ENCODE results near the gene RBMS1. TPM values are rescaled to one million over a fixed set of nuclear protein-coding genes. Genes with fewer than 3 reads are reported as not detected.

RBMS1 gene
- polyA plus RNA-seq, 1 donor (not counting 4 experiments of a cell fraction or from before 2014, with no cell fraction given) = 89.1 TPM

DNA sequence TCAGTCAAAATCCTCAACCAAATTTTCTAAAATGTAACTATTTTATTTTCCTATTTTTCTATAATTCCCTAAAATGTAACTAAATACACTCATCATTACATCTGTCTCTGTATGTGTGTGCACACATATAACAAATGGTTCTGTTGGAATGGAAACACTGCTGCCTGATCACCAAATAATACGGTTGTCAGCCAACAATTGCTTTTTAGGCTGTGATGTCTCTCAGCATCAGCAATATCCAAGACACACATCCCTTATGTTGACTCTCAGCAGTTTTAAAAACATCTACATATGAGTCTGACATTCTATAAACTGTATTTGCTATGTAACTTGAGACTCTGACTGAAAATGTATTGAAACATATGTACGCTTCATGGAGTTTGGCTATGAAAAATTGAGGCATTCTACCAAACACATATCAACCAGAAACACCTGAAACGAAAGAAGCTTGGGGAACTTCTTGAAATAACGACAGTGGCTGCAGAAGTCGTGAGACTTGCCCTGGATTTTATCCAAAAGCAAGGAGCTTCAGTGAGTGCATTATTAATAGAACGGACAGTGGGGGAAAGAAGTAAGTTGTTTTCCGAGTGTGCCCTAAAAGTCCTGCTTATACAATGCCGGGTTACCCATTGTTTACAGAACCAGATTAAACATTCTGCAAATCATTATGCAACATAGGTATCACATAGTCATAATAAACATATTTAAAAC is 183.3 kb downstream of the RBMS1 start:
- DNase-seq (ENCODE audit: low read depth, low spot score) (no peak), FAIRE-seq (peak; percentile 64)
- Histone ChIP-seq H3K36me3 (ENCODE audit: control insufficient read depth in 2 of 2, extremely low read depth in 1 of 2, insufficient read depth in 2 of 2, low read length in 2 of 2) (peaks cover 9% of the 10 kb centered on the region in 2 experiments), H3K9me3 (ENCODE audit: control insufficient read depth, low read depth, low read length) (no peaks in the 10 kb centered on the region), H3K27me3 (ENCODE audit: control insufficient read depth, extremely low read depth, insufficient read depth, low read length) (no peaks in the 10 kb centered on the region), H3K4me3 (ENCODE audit: control insufficient read depth in 2 of 3, extremely low read depth in 1 of 3, insufficient read depth in 2 of 3, low read depth in 1 of 3, low read length in 3 of 3) (no peak overlapping the region), H3K27ac (ENCODE audit: control insufficient read depth, insufficient read depth, low read length) (peak overlapping the region; percentile 99), H3K9me1 (ENCODE audit: control insufficient read depth, extremely low read depth, insufficient read depth, low read length) (no peaks in the 10 kb centered on the region), H2AFZ (ENCODE audit: control insufficient read depth, low read length) (no peak overlapping the region), H4K20me1 (ENCODE audit: control insufficient read depth, extremely low read depth, insufficient read depth, low read length) (no peaks in the 10 kb centered on the region), H3K4me2 (ENCODE audit: control insufficient read depth, extremely low read depth, insufficient read depth, low read depth, low read length) (peak overlapping the region; percentile 85), H3K9ac (ENCODE audit: control insufficient read depth, extremely low read depth, insufficient read depth, low read length) (no peak overlapping the region), H3K79me2 (ENCODE audit: control insufficient read depth, insufficient read depth, low read length) (peaks cover 29% of the 10 kb centered on the region), H3K4me1 (ENCODE audit: control insufficient read depth, extremely low read depth, insufficient read depth, low read length) (peaks cover 37% of the 10 kb centered on the region)
- no peak for TF ChIP-seq EZH2 (IDR thresholded peaks at IDR 0.05; ENCODE audit: low read length)
- TF ChIP-seq, protein P1, sequence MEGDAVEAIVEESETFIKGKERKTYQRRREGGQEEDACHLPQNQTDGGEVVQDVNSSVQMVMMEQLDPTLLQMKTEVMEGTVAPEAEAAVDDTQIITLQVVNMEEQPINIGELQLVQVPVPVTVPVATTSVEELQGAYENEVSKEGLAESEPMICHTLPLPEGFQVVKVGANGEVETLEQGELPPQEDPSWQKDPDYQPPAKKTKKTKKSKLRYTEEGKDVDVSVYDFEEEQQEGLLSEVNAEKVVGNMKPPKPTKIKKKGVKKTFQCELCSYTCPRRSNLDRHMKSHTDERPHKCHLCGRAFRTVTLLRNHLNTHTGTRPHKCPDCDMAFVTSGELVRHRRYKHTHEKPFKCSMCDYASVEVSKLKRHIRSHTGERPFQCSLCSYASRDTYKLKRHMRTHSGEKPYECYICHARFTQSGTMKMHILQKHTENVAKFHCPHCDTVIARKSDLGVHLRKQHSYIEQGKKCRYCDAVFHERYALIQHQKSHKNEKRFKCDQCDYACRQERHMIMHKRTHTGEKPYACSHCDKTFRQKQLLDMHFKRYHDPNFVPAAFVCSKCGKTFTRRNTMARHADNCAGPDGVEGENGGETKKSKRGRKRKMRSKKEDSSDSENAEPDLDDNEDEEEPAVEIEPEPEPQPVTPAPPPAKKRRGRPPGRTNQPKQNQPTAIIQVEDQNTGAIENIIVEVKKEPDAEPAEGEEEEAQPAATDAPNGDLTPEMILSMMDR (optimal IDR thresholded peaks at IDR 0.05 in 1 of 3, IDR thresholded peaks at IDR 0.05 in 1 of 3, conservative IDR thresholded peaks at IDR 0.05 in 1 of 3; ENCODE audit: extremely low read depth in 1 of 3, insufficient read depth in 2 of 3, low read length in 3 of 3) = no peak
- dilution Hi-C loops (cut with MboI; ENCODE audit: extremely low pct_ligation_motif_present, low sequenced_read_pairs) = no loop called here

DNA sequence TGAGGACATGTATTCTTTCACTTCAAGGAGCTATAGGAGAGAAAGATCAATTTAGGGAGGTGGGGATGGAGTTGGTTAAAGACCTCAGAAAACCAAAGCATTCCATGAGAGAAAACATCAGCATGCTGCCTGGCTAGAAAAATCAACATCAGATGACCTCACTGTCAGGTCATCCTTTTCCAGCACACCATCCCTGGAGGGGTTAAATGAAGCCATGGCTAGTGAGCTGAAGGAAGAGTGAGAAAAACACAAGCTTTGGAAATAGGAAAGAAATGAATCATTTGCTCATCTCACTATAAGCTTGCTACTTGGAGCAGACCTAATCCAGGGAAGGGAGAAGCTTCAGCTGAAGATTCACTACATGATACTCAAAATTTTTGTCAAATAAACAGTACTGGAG is 184.0 kb downstream of the RBMS1 start:
- dilution Hi-C loops (cut with MboI; ENCODE audit: extremely low pct_ligation_motif_present, low sequenced_read_pairs) = no loop called here
- peak overlapping the region in 2 of 3 experiments; percentile 32 to 36 for H3K4me3 ChIP-seq (ENCODE audit: control insufficient read depth in 2 of 3, extremely low read depth in 1 of 3, insufficient read depth in 2 of 3, low read depth in 1 of 3, low read length in 3 of 3)
- peak overlapping the region; percentile 85 for H3K4me2 ChIP-seq (ENCODE audit: control insufficient read depth, extremely low read depth, insufficient read depth, low read depth, low read length)
- peaks cover 25% of the 10 kb centered on the region for H3K79me2 ChIP-seq (ENCODE audit: control insufficient read depth, insufficient read depth, low read length)
- DNase-seq (ENCODE audit: low read depth, low spot score) (no peak), FAIRE-seq (no peak)
- H3K36me3 ChIP-seq (ENCODE audit: control insufficient read depth in 2 of 2, extremely low read depth in 1 of 2, insufficient read depth in 2 of 2, low read length in 2 of 2) = peaks cover 9% of the 10 kb centered on the region in 2 experiments
- H3K4me1 ChIP-seq (ENCODE audit: control insufficient read depth, extremely low read depth, insufficient read depth, low read length) = peaks cover 43% of the 10 kb centered on the region
- peak overlapping the region; percentile 99 for H3K27ac ChIP-seq (ENCODE audit: control insufficient read depth, insufficient read depth, low read length)
- H4K20me1 ChIP-seq (ENCODE audit: control insufficient read depth, extremely low read depth, insufficient read depth, low read length) = no peaks in the 10 kb centered on the region
- peak overlapping the region; percentile 79 for H3K9ac ChIP-seq (ENCODE audit: control insufficient read depth, extremely low read depth, insufficient read depth, low read length)
- TF ChIP-seq, protein P1 (optimal IDR thresholded peaks at IDR 0.05 in 1 of 3, IDR thresholded peaks at IDR 0.05 in 1 of 3, conservative IDR thresholded peaks at IDR 0.05 in 1 of 3; ENCODE audit: extremely low read depth in 1 of 3, insufficient read depth in 2 of 3, low read length in 3 of 3) = no peak
- no peak for TF ChIP-seq EZH2 (IDR thresholded peaks at IDR 0.05; ENCODE audit: low read length)
- no peaks in the 10 kb centered on the region for H3K9me1 ChIP-seq (ENCODE audit: control insufficient read depth, extremely low read depth, insufficient read depth, low read length)
- H3K27me3 ChIP-seq (ENCODE audit: control insufficient read depth, extremely low read depth, insufficient read depth, low read length) = no peaks in the 10 kb centered on the region
- no peaks in the 10 kb centered on the region for H3K9me3 ChIP-seq (ENCODE audit: control insufficient read depth, low read depth, low read length)
- H2AFZ ChIP-seq (ENCODE audit: control insufficient read depth, low read length) = no peak overlapping the region

All from keratinocyte (primary cell).